PC-3 (cell line): Measurements from ENCODE around the gene ALG3. TPM values are rescaled to one million over a fixed set of nuclear protein-coding genes. Genes with fewer than 3 reads are reported as not detected.

Experiments used
- ATAC-seq: fragments of 200-7000 bp; cut with Tn5 transposase; 2 replicates; pipeline ENCODE4 v1.9.1; 2020; ENCODE audit warnings: mild to moderate bottlenecking, moderate library complexity
- Bru-seq: library from RNA; stranded (reverse); fragments of 400-500 nt; gene quantifications from one replicate; lab custom pipeline; 2021; lab: Mats Ljungman, UMichigan
- BruChase-seq, 2 experiments: library from RNA; stranded (reverse); fragments of 400-500 nt; gene quantifications; one replicate each; lab custom pipeline; 2021; lab: Mats Ljungman, UMichigan
- BruUV-seq: library from RNA; stranded (reverse); fragments of 400-500 nt; replicated peaks from 2 replicates; lab custom pipeline; 2021; lab: Mats Ljungman, UMichigan
- CTCF ChIA-PET: fragments of 300-600 bp; sonication (Branson Sonifier 250); formaldehyde crosslinking; loops from one replicate; lab custom pipeline; 2022; ENCODE audit warnings: antibody characterized with exemption; lab: Charles Lee
- POLR2A ChIA-PET: fragments of 300-600 bp; sonication (Branson Sonifier 250); formaldehyde crosslinking; loops from one replicate; lab custom pipeline; 2022; ENCODE audit warnings: antibody characterized with exemption; ENCODE audit not compliant: unreplicated experiment; lab: Charles Lee
- DNase-seq: peaks from one replicate; pipeline ENCODE4 v3.0.0-alpha.2; 2015
- H2AFZ ChIP-seq: fragments of 300-600 bp; sonication (generic); 2 replicates; pipeline ENCODE4 v1.6.0; 2016; ENCODE audit warnings: antibody characterized with exemption, low read length
- H3F3A ChIP-seq: fragments of 300-600 bp; sonication (generic); one replicate; pipeline ENCODE4 v1.6.0; 2017; ENCODE audit warnings: antibody characterized with exemption, low read length, control low read depth, mild to moderate bottlenecking; ENCODE audit not compliant: unreplicated experiment
- H3K27ac ChIP-seq: fragments of 300-600 bp; sonication (generic); 2 replicates; pipeline ENCODE4 v1.5.1; 2016; ENCODE audit warnings: mild to moderate bottlenecking, low read length
- H3K27me3 ChIP-seq: fragments of 300-600 bp; sonication (generic); 2 replicates; pipeline ENCODE4 v1.6.1; 2016; ENCODE audit warnings: low read length, mixed read lengths
- H3K36me3 ChIP-seq: fragments of 300-600 bp; sonication (generic); 2 replicates; pipeline ENCODE4 v1.6.1; 2016; ENCODE audit warnings: low read depth, mixed run types, low read length, mixed read lengths
- H3K4me1 ChIP-seq: fragments of 300-600 bp; sonication (generic); 2 replicates; pipeline ENCODE4 v1.5.1; 2016; ENCODE audit warnings: low read length; ENCODE audit not compliant: insufficient read depth
- H3K4me2 ChIP-seq: fragments of 300-600 bp; sonication (generic); 2 replicates; pipeline ENCODE4 v1.6.0; 2016; ENCODE audit warnings: low read length
- H3K4me3 ChIP-seq: fragments of 300-600 bp; sonication (generic); 2 replicates; pipeline ENCODE4 v1.5.1; 2016; ENCODE audit warnings: mild to moderate bottlenecking, low read length, mixed read lengths
- H3K79me2 ChIP-seq: fragments of 300-600 bp; sonication (generic); 2 replicates; pipeline ENCODE4 v1.6.1; 2017; ENCODE audit warnings: low read length, mixed read lengths
- H3K9ac ChIP-seq: fragments of 300-600 bp; sonication (generic); 2 replicates; pipeline ENCODE4 v1.6.0; 2016; ENCODE audit warnings: mild to moderate bottlenecking, low read length
- H3K9me2 ChIP-seq: fragments of 300-600 bp; sonication (generic); replicated peaks from 2 replicates; pipeline ENCODE4 v1.6.1; 2016; ENCODE audit warnings: mixed run types, low read length, mixed read lengths
- H3K9me3 ChIP-seq: fragments of 300-600 bp; sonication (generic); 2 replicates; pipeline ENCODE4 v1.6.1; 2016; ENCODE audit warnings: low read length, mixed read lengths
- H4K20me1 ChIP-seq: fragments of 300-600 bp; sonication (generic); 2 replicates; pipeline ENCODE4 v1.6.1; 2016; ENCODE audit warnings: low read length, mixed read lengths
- CTCF ChIP-seq: fragments of 300-600 bp; sonication (generic); conservative IDR thresholded peaks from 2 replicates; pipeline ENCODE4 v1.5.1; 2017; ENCODE audit warnings: antibody characterized with exemption, low read depth, mild to moderate bottlenecking, low read length
- EZH2 ChIP-seq: fragments of 300-600 bp; sonication (generic); IDR thresholded peaks from one replicate; pipeline ENCODE4 v1.6.1; 2017; ENCODE audit warnings: antibody characterized with exemption, mild to moderate bottlenecking, low read length; ENCODE audit not compliant: unreplicated experiment
- EZH2phosphoT487 ChIP-seq: fragments of 300-600 bp; sonication (generic); IDR thresholded peaks from 2 replicates; pipeline ENCODE4 v1.6.1; 2018; ENCODE audit warnings: mild to moderate bottlenecking, antibody characterized with exemption, low read length, borderline replicate concordance
- intact Hi-C: fragments of 100-400 bp; cut with micrococcal nuclease; formaldehyde crosslinking; loops from 2 replicates; pipeline ENCODE4 v1.9.0; 2023
- long read RNA-seq: library from polyadenylated mRNA; unstranded; transcript quantifications from one replicate; pipeline ENCODE4 v2.0.0, GENCODE V29; 2021; ENCODE audit not compliant: unreplicated experiment
- total RNA-seq: library from RNA; depleted of rRNA; stranded (reverse); fragments of >200 nt; gene quantifications from 2 replicates; pipeline ENCODE4 v1.2.3, GENCODE V29; 2014; rRNA removed

The ALG3 gene
- 65.9 and 89.0 TPM in 2 replicates for total RNA-seq
- Bru-seq, nascent RNA: percentile 78 among the genes with signal in this experiment
- BruChase-seq, experiment 1, labeled RNA remaining after a 6-hour chase: percentile 83 among the genes with signal in this experiment
- percentile 82 among the genes with signal in this experiment for BruChase-seq, experiment 2, labeled RNA remaining after a 2-hour chase
- long read RNA-seq, transcript ALG3-205 (9 exons, 1,533 nt): minor isoform, 8 of 180 reads
- long read RNA-seq, transcript ALG3-201 (9 exons, 1,528 nt): major isoform, 98 of 180 reads
- long read RNA-seq, partial matches to known transcripts: 5 of 180 reads
- long read RNA-seq, other reads (novel, unspliced or antisense): 67 of 180 reads

GRCh38 chr3:184248454-184249411 is at the start of gene ALG3:
Gene ALG3 (minus strand): TSS chr3:184248962. CDS start chr3:184248940, 22 bp downstream.
- Histone ChIP-seq H3K9me3 (no peaks in the 10 kb centered on the region), H3F3A (no peaks in the 10 kb centered on the region), H3K27ac (peak within 1 kb of the TSS; percentile 93), H3K4me3 (peak within 1 kb of the TSS; percentile 96), H3K27me3 (no peaks in the 10 kb centered on the region), H3K4me2 (peak within 1 kb of the TSS; percentile 99), H2AFZ (peak within 1 kb of the TSS; percentile 97), H3K9me2 (no peaks in the 10 kb centered on the region), H4K20me1 (no peaks in the 10 kb centered on the region), H3K36me3 (peaks cover 8% of the 10 kb centered on the region; the same call in 1 of the 2 replicates), H3K9ac (peak within 1 kb of the TSS; percentile 98), H3K79me2 (peaks cover 52% of the 10 kb centered on the region), H3K4me1 (no peaks in the 10 kb centered on the region; the same call in 1 of the 2 replicates)
- intact Hi-C loops: loop anchor here (1.0 to 2.0 kb wide), 3 partner anchors 50 to 74 kb away; partner anchors contain the start of genes ABCF3, AP2M1 and PSMD2
- peak; percentile 33 for ATAC-seq
- POLR2A ChIA-PET: interaction anchor here (0.6 kb wide), 1 partner anchor 32 kb away, joined by 3 read pairs; no protein-coding TSS in a partner anchor
- BruUV-seq: TSS peak; percentile 73
- peak; percentile 88 for DNase-seq
- no peak for TF ChIP-seq CTCF
- TF ChIP-seq EZH2: no peak
- no peak for TF ChIP-seq EZH2phosphoT487
- CTCF ChIA-PET: no interaction called here

- intact Hi-C loops: no loop called here
- POLR2A ChIA-PET: no interaction called here
Observed at GRCh38 chr3:184296616-184297015, 47.9 kb upstream of the ALG3 start.

More at GRCh38 chr3:184296616-184297015, 47.9 kb upstream of the ALG3 start:
- Histone ChIP-seq H3K4me3 (no peak overlapping the region), H3K27me3 (no peaks in the 10 kb centered on the region), H3K4me2 (no peak overlapping the region), H4K20me1 (peaks cover 12% of the 10 kb centered on the region), H3F3A (no peaks in the 10 kb centered on the region), H3K4me1 (peaks cover 12% of the 10 kb centered on the region), H3K9me2 (no peaks in the 10 kb centered on the region), H3K79me2 (peaks cover 26% of the 10 kb centered on the region), H3K36me3 (peaks cover 13% of the 10 kb centered on the region), H3K27ac (no peak overlapping the region), H3K9ac (no peak overlapping the region), H2AFZ (no peak overlapping the region), H3K9me3 (no peaks in the 10 kb centered on the region)
- ATAC-seq: no peak
- CTCF ChIA-PET: no interaction called here
- DNase-seq: no peak
- TF ChIP-seq EZH2: no peak
- no peak for TF ChIP-seq EZH2phosphoT487
- no peak for TF ChIP-seq CTCF
- no TSS peak for BruUV-seq
